Mesodermal cell (in vitro differentiated cells): Measurements from ENCODE around the gene MSI2.

Experiments
- H3K27ac ChIP-seq: 2 replicates; pipeline ENCODE4 v1.7.0; 2013; ENCODE audit warnings: mild to moderate bottlenecking, low read depth, low read length, moderate library complexity; ENCODE audit not compliant: severe bottlenecking
- H3K36me3 ChIP-seq: 2 replicates; pipeline ENCODE4 v1.7.1; 2013; ENCODE audit warnings: mild to moderate bottlenecking, low read length, moderate library complexity; ENCODE audit not compliant: control insufficient read depth, insufficient read depth
- H3K4me1 ChIP-seq: one replicate; pipeline ENCODE4 v1.7.1; 2013; ENCODE audit warnings: mild to moderate bottlenecking, low read length; ENCODE audit not compliant: insufficient read depth, control insufficient read depth, poor library complexity, severe bottlenecking
- H3K4me3 ChIP-seq: 2 replicates; pipeline ENCODE4 v1.7.0; 2013; ENCODE audit warnings: low read length, control low read depth, mild to moderate bottlenecking; ENCODE audit not compliant: insufficient read depth, poor library complexity, severe bottlenecking; ENCODE audit errors: extremely low read depth
- H3K9me3 ChIP-seq: 2 replicates; pipeline ENCODE4 v1.7.1; 2013; ENCODE audit warnings: mild to moderate bottlenecking, low read length, moderate library complexity; ENCODE audit not compliant: control insufficient read depth
- WGBS, 2 experiments: methylation state at CpG; one replicate each; pipeline ENCODE4 v1.1.5; 2013; ENCODE audit warnings: missing lambda C conversion rate in 2 of 2; ENCODE audit not compliant: insufficient coverage in 2 of 2; 5-methylcytosine and 5-hydroxymethylcytosine counted together

Gene MSI2

DNA sequence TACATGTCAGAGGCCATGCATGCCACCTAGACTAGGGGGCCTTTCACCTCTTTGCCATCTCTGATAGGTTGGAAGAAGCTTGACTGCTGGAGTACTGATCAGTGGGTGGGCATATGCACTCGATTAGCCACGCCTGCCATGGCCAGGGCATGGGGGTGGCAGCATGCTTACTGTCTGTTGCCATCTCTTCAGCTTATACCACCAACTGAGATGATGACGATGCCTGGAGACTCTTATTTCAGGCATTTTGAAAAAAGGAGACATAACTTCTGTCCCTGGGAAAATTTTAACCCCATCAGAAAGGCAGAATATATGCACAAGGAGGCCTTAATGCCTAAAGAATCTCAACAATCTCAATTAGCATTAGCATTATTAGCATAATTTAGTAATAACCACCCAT lies 60.8 kb downstream of the MSI2 start:
- Histone ChIP-seq H3K9me3 (no peaks in the 10 kb centered on the region), H3K4me1 (no peaks in the 10 kb centered on the region), H3K4me3 (no peak overlapping the region), H3K27ac (no peak overlapping the region), H3K36me3 (peaks cover 67% of the 10 kb centered on the region)
- WGBS, 2 experiments, result 84 to 100% methylated on average over 3 of the region's 3 CpGs

DNA sequence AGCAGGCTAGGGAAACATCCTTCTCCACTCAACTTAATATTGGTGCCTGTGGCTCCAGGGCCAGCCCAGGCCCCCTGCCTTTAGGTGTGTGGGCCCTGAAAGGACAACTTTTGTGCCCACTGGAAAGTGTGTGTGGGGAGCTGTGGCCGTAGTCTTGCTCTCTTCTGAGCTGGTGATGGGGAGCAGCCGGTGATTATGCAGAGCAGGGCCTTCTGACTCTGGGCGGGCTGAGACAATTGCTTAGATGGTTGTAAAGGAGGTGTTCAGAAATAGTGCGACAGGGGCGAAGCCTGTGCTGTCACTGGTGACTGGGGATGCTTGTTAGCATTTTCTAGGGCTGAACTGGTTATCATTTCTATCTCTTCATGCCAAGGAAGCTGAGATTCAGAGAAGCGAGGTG lies 62.6 kb downstream of the MSI2 start:
- Histone ChIP-seq H3K9me3 (no peaks in the 10 kb centered on the region), H3K36me3 (peaks cover 65% of the 10 kb centered on the region)

DNA sequence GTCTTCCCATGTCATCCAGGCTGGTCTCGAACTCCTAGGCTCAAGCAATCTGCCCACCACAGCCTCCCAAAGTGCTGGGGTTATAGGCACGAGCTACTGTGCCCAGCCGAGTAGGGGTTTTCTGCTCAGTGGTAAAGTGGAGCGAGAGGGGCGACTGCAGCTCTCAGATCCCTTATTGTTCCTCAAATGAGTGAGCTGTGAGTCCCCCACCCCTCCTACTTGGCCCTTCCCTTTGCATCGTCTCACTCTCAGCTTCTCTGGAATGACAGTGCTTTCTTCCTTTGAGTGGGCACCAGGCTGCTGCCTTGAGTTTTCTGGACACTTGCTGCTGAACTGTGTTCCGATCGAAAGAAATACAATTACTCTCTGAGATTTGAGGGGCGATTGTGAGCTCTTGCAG lies 63.5 kb downstream of the MSI2 start:
- peaks cover 70% of the 10 kb centered on the region for H3K36me3 ChIP-seq
- H3K4me1 ChIP-seq, result no peaks in the 10 kb centered on the region
- no peaks in the 10 kb centered on the region for H3K9me3 ChIP-seq
- H3K27ac ChIP-seq, result no peak overlapping the region
- no peak overlapping the region for H3K4me3 ChIP-seq
- WGBS, 2 experiments, result 83 to 94% methylated on average over 4 to 6 of the region's 9 CpGs

More for the DNA sequence above, 62.6 kb downstream of the MSI2 start:
- 86 to 100% methylated on average over 2 to 6 of the region's 6 CpGs for WGBS, 2 experiments
- Histone ChIP-seq H3K4me3 (no peak overlapping the region), H3K4me1 (no peaks in the 10 kb centered on the region), H3K27ac (no peak overlapping the region)

DNA sequence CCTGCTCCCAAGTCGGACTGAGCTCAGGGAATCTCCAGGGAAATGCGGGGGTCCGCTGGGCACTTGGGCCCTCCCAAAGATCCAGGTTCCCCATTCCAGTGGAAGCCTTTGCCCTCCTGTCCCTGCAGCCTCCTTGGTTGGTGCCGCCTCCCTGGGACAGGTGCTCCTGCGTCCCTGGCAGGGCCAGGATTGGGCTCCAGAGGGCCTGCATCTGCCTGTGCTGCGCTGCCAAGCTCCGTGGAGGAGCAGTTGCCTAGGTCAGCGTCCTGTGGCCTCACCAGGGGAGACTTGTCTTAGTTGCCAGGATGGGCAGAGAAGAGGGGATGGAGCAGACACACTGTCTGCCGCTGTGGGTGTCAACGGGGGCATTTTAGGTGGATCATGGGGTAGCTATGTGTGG lies 67.1 kb downstream of the MSI2 start:
- WGBS, 2 experiments, result 89 to 93% methylated on average over 7 of the region's 10 CpGs
- H3K4me3 ChIP-seq, result no peak overlapping the region
- peaks cover 83% of the 10 kb centered on the region for H3K36me3 ChIP-seq
- no peak overlapping the region for H3K27ac ChIP-seq
- no peaks in the 10 kb centered on the region for H3K9me3 ChIP-seq
- H3K4me1 ChIP-seq, result no peaks in the 10 kb centered on the region

DNA sequence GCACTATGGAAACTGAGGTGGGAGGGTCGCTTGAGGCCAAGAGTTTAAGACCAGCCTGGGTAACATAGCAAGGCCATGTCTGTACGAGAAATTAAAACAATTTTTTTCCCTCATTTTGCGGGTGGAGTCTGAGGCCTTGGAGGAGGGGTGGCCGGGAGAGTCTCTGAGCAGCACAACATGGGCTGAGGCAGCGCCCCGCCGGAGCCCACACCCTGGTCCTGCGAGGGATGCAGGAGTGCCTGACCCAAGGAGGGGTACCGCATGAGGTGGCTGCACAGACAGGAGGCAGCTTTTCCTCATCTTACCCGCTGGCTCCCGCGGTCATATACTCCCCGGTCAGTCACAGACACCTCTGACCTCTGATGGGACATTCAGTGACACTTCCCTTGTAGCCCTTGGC lies 67.7 kb downstream of the MSI2 start:
- Histone ChIP-seq H3K36me3 (peaks cover 76% of the 10 kb centered on the region), H3K4me3 (no peak overlapping the region), H3K9me3 (no peaks in the 10 kb centered on the region), H3K4me1 (no peaks in the 10 kb centered on the region), H3K27ac (no peak overlapping the region)
- 94 to 95% methylated on average over 8 to 13 of the region's 13 CpGs for WGBS, 2 experiments

DNA sequence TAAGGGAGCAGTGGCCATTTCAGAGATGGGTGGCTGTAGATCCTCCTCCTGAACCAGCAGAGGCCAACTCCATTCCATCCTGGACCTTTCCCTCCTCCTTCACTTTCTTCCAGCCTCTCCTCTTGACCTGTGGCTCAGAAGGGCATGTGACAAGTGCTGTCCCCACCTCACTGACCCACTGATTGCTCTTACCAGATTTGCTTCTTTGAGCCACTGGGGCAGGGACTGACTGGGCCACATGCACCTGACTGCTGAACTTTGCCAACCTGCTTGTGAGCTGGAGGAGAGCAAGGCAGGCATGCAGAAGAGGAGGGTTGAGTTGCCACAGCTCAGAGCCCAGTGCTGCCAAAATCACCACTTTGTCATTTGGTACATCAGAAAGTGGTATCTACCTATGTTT lies 68.3 kb downstream of the MSI2 start:
- peaks cover 70% of the 10 kb centered on the region for H3K36me3 ChIP-seq
- H3K9me3 ChIP-seq, result no peaks in the 10 kb centered on the region
- H3K4me1 ChIP-seq, result peaks cover 5% of the 10 kb centered on the region
- no peak overlapping the region for H3K4me3 ChIP-seq
- no peak overlapping the region for H3K27ac ChIP-seq

DNA sequence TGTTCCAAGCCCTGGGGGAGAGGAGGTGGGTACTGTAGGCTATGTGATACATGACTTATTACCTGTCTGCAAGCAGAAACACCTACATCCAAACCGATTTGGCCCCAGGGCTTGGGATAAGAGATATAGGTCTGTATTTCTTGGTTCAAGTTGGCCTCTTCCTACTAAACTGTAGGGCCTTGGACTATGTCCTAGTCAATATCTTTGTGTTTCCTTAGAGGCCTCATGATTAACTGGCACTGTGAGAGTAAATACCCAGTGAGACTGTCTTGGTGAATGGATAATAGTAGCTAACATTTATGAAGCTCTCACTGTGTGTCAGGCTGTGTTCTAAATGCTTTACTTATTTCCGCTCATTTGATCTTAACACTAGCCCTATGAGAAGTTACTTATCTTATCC lies 70.0 kb downstream of the MSI2 start:
- Histone ChIP-seq H3K27ac (no peak overlapping the region), H3K9me3 (no peaks in the 10 kb centered on the region), H3K36me3 (peaks cover 63% of the 10 kb centered on the region), H3K4me1 (peaks cover 8% of the 10 kb centered on the region), H3K4me3 (no peak overlapping the region)
- no CpG with 5 or more reads among the region's 2 CpGs for WGBS, 2 experiments

DNA sequence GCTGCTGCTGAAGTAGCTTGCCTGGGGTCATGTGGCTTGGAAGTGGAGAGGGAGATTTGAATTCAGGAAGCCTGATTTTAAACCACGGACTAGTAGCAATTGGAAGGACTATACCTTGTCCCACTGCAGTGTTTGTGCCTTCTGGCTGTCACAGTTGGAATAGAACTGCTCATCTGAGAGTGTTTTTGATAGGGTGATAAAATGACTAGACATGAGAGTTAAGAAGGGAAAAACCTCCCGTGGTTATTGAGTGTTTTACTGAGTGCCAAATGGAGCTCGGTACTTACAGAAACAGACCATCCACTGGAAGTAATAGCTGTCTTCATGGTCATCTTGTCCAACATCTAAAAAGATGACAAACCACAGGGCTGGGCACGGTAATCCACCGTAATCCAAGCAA lies 70.4 kb downstream of the MSI2 start:
- H3K4me1 ChIP-seq, result peaks cover 8% of the 10 kb centered on the region
- peaks cover 63% of the 10 kb centered on the region for H3K36me3 ChIP-seq
- H3K4me3 ChIP-seq, result no peak overlapping the region
- no peaks in the 10 kb centered on the region for H3K9me3 ChIP-seq
- 94 to 97% methylated on average over 3 to 5 of the region's 5 CpGs for WGBS, 2 experiments
- H3K27ac ChIP-seq, result no peak overlapping the region

DNA sequence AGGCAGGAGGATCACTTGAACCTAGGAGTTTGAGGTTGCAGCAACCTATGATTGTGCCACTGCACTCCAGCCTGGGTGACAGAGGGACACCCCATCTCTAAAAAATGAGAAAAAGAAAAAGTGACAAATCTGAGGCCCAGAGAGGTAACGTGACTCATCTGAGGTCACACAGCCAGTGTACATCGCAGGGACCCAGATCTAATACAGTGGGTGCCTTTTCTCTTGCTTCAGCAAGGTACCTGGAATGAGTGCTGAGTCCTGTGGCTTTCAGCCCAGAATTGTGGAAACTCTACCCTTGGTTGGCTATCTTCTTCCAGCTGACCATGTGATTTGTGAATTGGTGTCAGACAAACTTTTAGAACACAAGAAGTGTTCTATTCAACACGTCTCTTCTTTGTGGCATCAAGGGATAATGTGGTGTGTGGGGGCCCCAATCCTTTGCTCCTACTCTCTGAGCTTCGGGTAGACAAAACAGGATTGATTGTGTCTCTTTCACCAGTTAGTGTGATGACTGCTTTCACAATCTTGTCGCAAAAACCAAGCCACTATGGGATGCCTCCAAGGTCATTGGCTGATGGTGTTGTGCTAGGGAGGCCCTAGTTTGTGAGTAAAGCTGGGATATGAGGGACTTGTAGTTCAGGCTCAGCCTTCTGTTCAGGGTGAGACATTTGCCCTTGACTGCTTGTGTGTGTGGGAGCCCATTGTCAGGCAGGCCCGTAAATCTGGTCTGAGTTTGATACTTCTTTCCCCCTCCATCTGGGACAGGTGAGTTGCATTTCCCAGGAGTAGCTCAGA lies 71.0 kb downstream of the MSI2 start:
- no peaks in the 10 kb centered on the region for H3K9me3 ChIP-seq
- H3K27ac ChIP-seq, result no peak overlapping the region
- H3K4me3 ChIP-seq, result no peak overlapping the region
- 94 to 97% methylated on average over 5 of the region's 6 CpGs for WGBS, 2 experiments
- H3K4me1 ChIP-seq, result peaks cover 8% of the 10 kb centered on the region
- H3K36me3 ChIP-seq, result peaks cover 62% of the 10 kb centered on the region

DNA sequence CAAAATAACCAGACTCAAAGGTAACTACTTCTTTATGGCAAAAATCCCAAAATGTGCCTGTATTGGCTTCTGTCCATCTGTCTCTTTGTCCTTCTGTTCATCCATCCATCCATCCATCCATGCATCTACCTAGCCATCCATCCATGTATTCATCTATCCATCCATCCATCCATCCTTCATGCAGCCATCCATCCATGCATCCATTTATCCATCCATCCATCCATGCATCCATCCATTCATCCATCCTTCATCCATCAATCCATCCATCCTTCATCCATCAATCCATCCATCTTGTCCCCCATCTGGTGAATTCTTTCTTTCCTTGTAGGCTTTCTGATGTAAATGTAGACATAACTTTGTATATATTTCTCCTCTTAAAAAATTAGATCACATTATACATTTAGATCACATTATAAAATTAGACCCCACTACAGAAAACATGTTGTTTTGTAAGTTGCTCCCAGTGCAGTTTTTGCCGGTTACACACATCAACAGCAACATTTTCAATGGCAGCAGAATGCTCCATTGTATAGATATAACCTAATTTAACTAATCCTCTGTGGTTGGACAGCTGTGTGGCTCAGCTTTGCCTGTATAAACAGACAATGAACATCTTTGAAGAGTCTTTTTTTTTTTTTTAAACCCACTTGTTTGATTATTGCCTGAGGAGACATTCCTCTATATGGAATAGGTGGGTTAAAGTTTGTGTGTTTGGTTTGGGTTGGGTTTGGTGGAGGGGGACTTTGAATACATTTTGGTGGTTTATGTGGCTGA lies 72.0 kb downstream of the MSI2 start:
- H3K4me1 ChIP-seq, result peaks cover 8% of the 10 kb centered on the region
- H3K27ac ChIP-seq, result no peak overlapping the region
- WGBS, 2 experiments, result no CpG with 5 or more reads among the region's 1 CpG
- no peak overlapping the region for H3K4me3 ChIP-seq
- H3K9me3 ChIP-seq, result no peaks in the 10 kb centered on the region
- peaks cover 55% of the 10 kb centered on the region for H3K36me3 ChIP-seq
